Smooth muscle cell (in vitro differentiated cells): ENCODE data around the gene MYO7A. TPM values are rescaled to one million over a fixed set of nuclear protein-coding genes. Genes with fewer than 3 reads are reported as not detected.

Experiments
- DNase-seq: peaks from one replicate; lab custom pipeline; 2025; ENCODE audit not compliant: unreplicated experiment; lab: John Stamatoyannopoulos, UW
- H2AFZ ChIP-seq: fragments of 200-600 bp; sonication (generic); 2 replicates; pipeline ENCODE4 v1.6.0; 2016; ENCODE audit warnings: antibody characterized with exemption, low read depth, mild to moderate bottlenecking
- H3F3A ChIP-seq: fragments of 200-600 bp; sonication (generic); 2 replicates; pipeline ENCODE4 v1.6.0; 2017; ENCODE audit warnings: antibody characterized with exemption, low read depth
- H3K27ac ChIP-seq: fragments of 200-600 bp; sonication (generic); 2 replicates; pipeline ENCODE4 v1.5.1; 2016; ENCODE audit warnings: low read depth, mild to moderate bottlenecking
- H3K27me3 ChIP-seq: fragments of 200-600 bp; sonication (generic); 2 replicates; pipeline ENCODE4 v1.6.1; 2016; ENCODE audit warnings: low read depth, mild to moderate bottlenecking
- H3K36me3 ChIP-seq: fragments of 200-600 bp; sonication (generic); 2 replicates; pipeline ENCODE4 v1.5.1; 2016; ENCODE audit warnings: low read depth
- H3K4me1 ChIP-seq: fragments of 200-600 bp; sonication (generic); 2 replicates; pipeline ENCODE4 v1.5.1; 2016; ENCODE audit warnings: low read depth
- H3K4me2 ChIP-seq: fragments of 200-600 bp; sonication (generic); 2 replicates; pipeline ENCODE4 v1.6.0; 2016; ENCODE audit warnings: mild to moderate bottlenecking
- H3K4me3 ChIP-seq: fragments of 200-600 bp; sonication (generic); 2 replicates; pipeline ENCODE4 v1.5.1; 2016; ENCODE audit warnings: mild to moderate bottlenecking
- H3K79me2 ChIP-seq: fragments of 200-600 bp; sonication (generic); 2 replicates; pipeline ENCODE4 v1.6.0; 2016; ENCODE audit warnings: low read depth, mild to moderate bottlenecking
- H3K9ac ChIP-seq: fragments of 200-600 bp; sonication (generic); 2 replicates; pipeline ENCODE4 v1.6.0; 2016; ENCODE audit warnings: low read depth
- H3K9me3 ChIP-seq: fragments of 200-600 bp; sonication (generic); replicated peaks from 2 replicates; pipeline ENCODE4 v1.5.1; 2016; ENCODE audit warnings: low read depth
- H4K20me1 ChIP-seq: fragments of 200-600 bp; sonication (generic); 2 replicates; pipeline ENCODE4 v1.6.0; 2016; ENCODE audit warnings: low read depth
- CTCF ChIP-seq: fragments of 200-600 bp; sonication (generic); IDR thresholded peaks from 2 replicates; pipeline ENCODE4 v1.5.1; 2017; ENCODE audit warnings: borderline replicate concordance, mild to moderate bottlenecking, antibody characterized with exemption; ENCODE audit not compliant: insufficient read depth, poor library complexity, severe bottlenecking
- WGBS: methylation state at CpG from one replicate; pipeline ENCODE4 v1.1.7; 2016; ENCODE audit warnings: low lambda C conversion rate; 5-methylcytosine and 5-hydroxymethylcytosine counted together
- polyA plus RNA-seq: library from polyadenylated mRNA; unstranded; fragments of >200 nt; fragmentation: Nextera tagmentation; extraction: Ambion mirVana; gene quantifications from 2 replicates; pipeline ENCODE4 v1.2.1, GENCODE V29; 2016
- total RNA-seq: library from RNA; depleted of rRNA; stranded (reverse); fragments of >200 nt; gene quantifications from 2 replicates; pipeline ENCODE4 v1.2.3, GENCODE V29; 2014

MYO7A gene
- total and polyA plus RNA-seq, 2 experiments from 2014 or later, result 0.08 to 0.18 TPM

- Histone ChIP-seq H3K9me3 (no peaks in the 10 kb centered on the region), H3K36me3 (no peaks in the 10 kb centered on the region), H3K4me3 (no peak overlapping the region), H3K4me2 (no peak overlapping the region), H3F3A (no peaks in the 10 kb centered on the region), H3K4me1 (no peaks in the 10 kb centered on the region), H2AFZ (no peak overlapping the region), H4K20me1 (peaks cover 8% of the 10 kb centered on the region), H3K79me2 (no peaks in the 10 kb centered on the region), H3K9ac (no peak overlapping the region), H3K27ac (no peak overlapping the region), H3K27me3 (no peaks in the 10 kb centered on the region)
- no peak for DNase-seq
- TF ChIP-seq CTCF, result no peak
- 97% methylated on average over 11 of the region's 11 CpGs for WGBS
These were observed 18.6 kb upstream of the MYO7A start for GRCh38 chr11:77109236-77110019.

- no peak overlapping the region for H2AFZ ChIP-seq
- no peak overlapping the region for H3K4me3 ChIP-seq
- no peaks in the 10 kb centered on the region for H3F3A ChIP-seq
- no peaks in the 10 kb centered on the region for H4K20me1 ChIP-seq
- no peaks in the 10 kb centered on the region for H3K27me3 ChIP-seq
- H3K4me2 ChIP-seq, result no peak overlapping the region
- no peaks in the 10 kb centered on the region for H3K4me1 ChIP-seq
- no peaks in the 10 kb centered on the region for H3K9me3 ChIP-seq
- no peak overlapping the region for H3K9ac ChIP-seq
- H3K36me3 ChIP-seq, result no peaks in the 10 kb centered on the region
- no peak overlapping the region for H3K27ac ChIP-seq
- H3K79me2 ChIP-seq, result no peaks in the 10 kb centered on the region
- no peak for DNase-seq
- WGBS, result 94% methylated on average over 6 of the region's 6 CpGs
- TF ChIP-seq CTCF, result no peak
These were observed 17.2 kb upstream of the MYO7A start for GRCh38 chr11:77110836-77111235.

- WGBS, result 96% methylated on average over 3 of the region's 3 CpGs
- Histone ChIP-seq H2AFZ (no peak overlapping the region), H3K27me3 (no peaks in the 10 kb centered on the region), H3F3A (no peaks in the 10 kb centered on the region), H3K36me3 (no peaks in the 10 kb centered on the region), H3K9ac (no peak overlapping the region), H3K79me2 (no peaks in the 10 kb centered on the region), H3K9me3 (no peaks in the 10 kb centered on the region), H3K27ac (no peak overlapping the region), H3K4me2 (no peak overlapping the region), H3K4me1 (no peaks in the 10 kb centered on the region), H4K20me1 (no peaks in the 10 kb centered on the region), H3K4me3 (no peak overlapping the region)
- DNase-seq, result no peak
- TF ChIP-seq CTCF, result no peak
These were observed 16.8 kb upstream of the MYO7A start for GRCh38 chr11:77111277-77111676.

GRCh38 chr11:77111946-77112345, 16.1 kb upstream of the MYO7A start:
- Histone ChIP-seq H3K9me3 (no peaks in the 10 kb centered on the region), H3K9ac (no peak overlapping the region), H3F3A (no peaks in the 10 kb centered on the region), H3K4me3 (no peak overlapping the region), H3K4me1 (no peaks in the 10 kb centered on the region), H2AFZ (no peak overlapping the region), H4K20me1 (no peaks in the 10 kb centered on the region), H3K27me3 (no peaks in the 10 kb centered on the region), H3K36me3 (no peaks in the 10 kb centered on the region), H3K4me2 (no peak overlapping the region), H3K27ac (no peak overlapping the region), H3K79me2 (no peaks in the 10 kb centered on the region)
- no peak for DNase-seq
- WGBS, result 79% methylated on average over 6 of the region's 6 CpGs
- TF ChIP-seq CTCF, result no peak
